KBM-7 (cell line): ENCODE results near the gene COG4.
"Not testable (repeated sequence)": the region's sequence is repeated elsewhere in the genome, so short reads cannot be mapped to it uniquely, and the experiment has no call there.

Source experiments
- DNase-seq: peaks from one replicate; pipeline ENCODE4 v3.0.0-alpha.2; 2015
- in situ Hi-C: fragments of 300-500 bp; cut with MboI; formaldehyde crosslinking; loops from 2 replicates; pipeline ENCODE4 v1.14.3; 2020; ENCODE audit warnings: low sequenced_read_pairs, low pct_unique_long_range_greater_than_20kb, mixed read lengths

The COG4 gene

GRCh38 chr16:70529051-70529777 lies 5.9 kb upstream of the COG4 start:
- peak; percentile 32 for DNase-seq
- in situ Hi-C loops: no loop called here

- DNase-seq: no peak
- in situ Hi-C loops: no loop called here
Measured at GRCh38 chr16:70527315-70527996, 4.1 kb upstream of the COG4 start.

- in situ Hi-C loops: no loop called here
Measured at GRCh38 chr16:70526403-70526802, 3.0 kb upstream of the COG4 start.

DNA sequence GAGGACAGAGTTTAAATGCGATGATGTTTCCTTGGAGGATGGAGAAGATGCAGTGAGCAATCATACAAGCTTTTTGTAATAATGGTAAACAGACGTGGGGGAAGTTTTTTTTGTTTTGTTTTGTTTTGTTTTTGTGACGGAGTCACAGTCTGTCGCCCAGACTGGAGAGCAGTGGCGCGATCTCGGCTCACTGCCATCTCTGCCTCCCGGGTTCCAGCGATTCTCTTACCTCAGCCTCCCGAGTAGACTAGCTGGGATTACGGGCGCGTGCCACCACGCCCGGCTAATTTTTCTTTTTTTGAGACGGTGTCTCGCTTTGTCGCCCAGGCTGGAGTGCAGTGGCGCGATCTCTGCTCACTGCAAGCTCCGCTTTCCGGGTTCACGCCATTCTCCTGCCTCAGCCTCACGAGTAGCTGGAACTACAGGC lies 1.1 kb upstream of the COG4 start:
- in situ Hi-C loops: not testable (repeated sequence)
- DNase-seq: peak; percentile 47

More at GRCh38 chr16:70526403-70526802, 3.0 kb upstream of the COG4 start:
- no peak for DNase-seq

GRCh38 chr16:70523743-70524398 lies 517 bp upstream of the COG4 start, which contains the start of gene SF3B3:
TSS of gene SF3B3 (plus strand) at chr16:70523816. CDS start at chr16:70526657, 2,841 bp downstream.
- peak; percentile 89 for DNase-seq
- in situ Hi-C loops: no loop called here

DNA sequence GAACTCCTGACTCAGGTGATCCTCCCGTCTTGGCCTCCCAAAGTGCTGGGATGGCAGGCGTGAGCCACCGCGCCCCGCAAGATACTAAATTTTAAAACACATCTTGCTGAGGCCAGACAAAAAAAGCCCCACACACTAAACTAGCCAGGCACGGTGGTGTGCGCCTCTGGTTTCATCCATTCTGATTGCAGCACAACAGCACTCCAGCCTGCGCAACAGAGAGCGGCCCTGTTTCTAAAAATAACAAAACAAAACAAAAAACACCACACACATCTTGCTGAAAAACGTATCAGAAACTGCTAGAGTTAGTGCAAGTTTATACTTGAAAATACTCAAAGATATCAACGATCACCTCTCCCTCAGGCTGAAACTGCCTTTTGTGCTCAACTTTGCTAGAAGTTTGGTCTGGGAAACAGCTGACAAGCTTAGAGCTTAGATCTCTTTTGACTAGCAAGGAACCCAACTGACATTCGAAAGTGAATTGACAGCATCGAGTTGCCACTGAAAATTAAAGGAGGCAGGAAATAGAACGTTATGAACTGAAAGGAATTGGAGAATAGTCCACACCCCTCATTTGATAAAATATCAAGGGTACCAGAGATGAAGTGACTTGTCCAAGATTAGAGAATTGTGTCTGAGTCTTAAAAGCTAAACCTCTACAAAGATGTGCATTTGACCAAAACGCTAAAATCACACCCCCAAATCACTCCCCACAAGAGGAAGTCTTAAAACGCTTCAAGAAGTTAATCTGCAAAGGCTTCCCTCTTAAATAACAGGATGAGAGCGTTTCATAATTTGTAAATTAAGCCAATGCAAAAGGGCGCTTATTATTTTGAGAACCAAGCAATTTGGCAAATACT lies 908 bp downstream of the COG4 start:
- DNase-seq: no peak
- in situ Hi-C loops: no loop called here

- peak; percentile 61 for DNase-seq
- in situ Hi-C loops: no loop called here
Measured at GRCh38 chr16:70520612-70521297, 2.6 kb downstream of the COG4 start.

DNA sequence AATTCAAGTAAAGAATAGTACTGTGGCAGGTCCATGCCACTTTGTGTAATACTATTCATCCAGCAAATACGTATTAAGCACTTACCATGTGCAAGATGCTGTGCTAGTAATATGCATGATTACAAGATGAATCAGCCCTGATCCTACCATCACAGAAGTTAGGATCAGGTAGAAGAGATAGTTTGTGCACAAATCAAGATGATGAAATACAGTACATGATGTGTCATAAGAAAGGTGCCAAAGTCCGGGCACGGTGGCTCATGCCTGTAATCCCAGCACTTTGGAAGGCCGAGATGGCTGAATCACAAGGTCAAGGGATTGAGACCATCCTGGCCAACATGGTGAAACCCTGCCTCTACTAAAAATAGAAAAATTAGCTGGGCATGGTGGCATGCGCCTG lies 10.9 kb downstream of the COG4 start:
- in situ Hi-C loops: no loop called here
- DNase-seq: no peak

DNA sequence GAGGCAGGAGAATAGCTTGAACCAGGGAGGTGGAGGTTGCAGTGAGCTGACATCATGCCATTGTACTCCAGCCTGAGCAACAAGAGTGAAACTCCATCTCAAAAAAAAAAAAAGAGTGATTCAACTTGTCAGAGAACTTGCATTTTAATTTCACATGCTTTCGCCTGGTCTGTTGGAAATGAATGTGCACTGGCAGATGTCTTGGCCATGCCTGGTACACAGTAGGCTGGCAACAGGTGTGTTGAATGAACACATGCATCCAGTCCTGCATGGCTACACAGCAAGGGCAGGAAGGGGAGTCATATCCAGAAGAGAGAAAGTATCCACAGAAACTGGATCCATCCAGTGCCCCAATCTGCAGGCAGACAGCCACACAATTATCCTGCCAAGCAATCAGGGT lies 11.5 kb downstream of the COG4 start:
- in situ Hi-C loops: no loop called here
- no peak for DNase-seq

- in situ Hi-C loops: no loop called here
- DNase-seq: no peak
Measured at GRCh38 chr16:70510216-70510615, 13.1 kb downstream of the COG4 start.

DNA sequence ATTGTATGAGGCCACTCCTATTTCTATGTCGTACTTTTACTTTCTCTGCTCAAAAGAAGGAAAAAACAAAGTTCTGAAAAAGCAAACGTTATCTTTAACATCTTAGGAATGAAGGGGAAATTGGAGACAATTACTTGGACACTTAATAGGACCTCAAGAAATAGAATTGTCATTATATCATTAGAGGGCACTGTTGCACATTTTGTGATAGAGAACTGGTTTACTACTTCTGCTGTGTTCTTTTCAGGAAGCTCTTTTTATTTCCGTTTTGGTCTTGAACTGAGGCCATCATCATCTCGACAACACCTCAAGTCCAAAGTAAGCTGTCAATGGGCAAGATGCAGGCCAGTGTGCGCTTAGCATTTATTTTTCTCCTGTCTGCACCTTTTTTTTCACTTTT lies 14.6 kb downstream of the COG4 start:
- in situ Hi-C loops: no loop called here

GRCh38 chr16:70496513-70496912 lies 26.8 kb downstream of the COG4 start:
- DNase-seq: no peak
- in situ Hi-C loops: no loop called here

More for the DNA sequence above, 14.6 kb downstream of the COG4 start:
- peak; percentile 60 for DNase-seq

- in situ Hi-C loops: no loop called here
- DNase-seq: no peak
Measured at GRCh38 chr16:70495425-70496182, 27.8 kb downstream of the COG4 start.

DNA sequence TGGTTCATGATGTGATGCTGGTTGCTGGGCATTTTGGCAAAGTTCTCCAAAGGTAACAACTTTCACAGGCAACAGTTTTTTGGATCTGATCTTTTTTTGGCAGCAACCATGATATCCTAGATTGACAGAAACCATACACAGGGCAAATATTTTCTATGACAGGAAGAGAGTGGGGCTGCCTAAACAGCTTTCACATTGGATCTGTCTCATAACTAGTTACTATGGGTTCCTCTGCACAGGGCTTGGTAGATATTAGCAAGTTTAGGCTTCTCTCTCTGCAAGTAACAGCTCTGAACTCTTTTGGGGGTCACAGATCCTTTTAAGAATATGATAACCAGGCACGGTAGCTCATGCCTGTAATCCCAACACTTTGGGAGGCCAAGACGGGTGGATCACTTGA lies 28.6 kb downstream of the COG4 start:
- in situ Hi-C loops: no loop called here
- no peak for DNase-seq

DNA sequence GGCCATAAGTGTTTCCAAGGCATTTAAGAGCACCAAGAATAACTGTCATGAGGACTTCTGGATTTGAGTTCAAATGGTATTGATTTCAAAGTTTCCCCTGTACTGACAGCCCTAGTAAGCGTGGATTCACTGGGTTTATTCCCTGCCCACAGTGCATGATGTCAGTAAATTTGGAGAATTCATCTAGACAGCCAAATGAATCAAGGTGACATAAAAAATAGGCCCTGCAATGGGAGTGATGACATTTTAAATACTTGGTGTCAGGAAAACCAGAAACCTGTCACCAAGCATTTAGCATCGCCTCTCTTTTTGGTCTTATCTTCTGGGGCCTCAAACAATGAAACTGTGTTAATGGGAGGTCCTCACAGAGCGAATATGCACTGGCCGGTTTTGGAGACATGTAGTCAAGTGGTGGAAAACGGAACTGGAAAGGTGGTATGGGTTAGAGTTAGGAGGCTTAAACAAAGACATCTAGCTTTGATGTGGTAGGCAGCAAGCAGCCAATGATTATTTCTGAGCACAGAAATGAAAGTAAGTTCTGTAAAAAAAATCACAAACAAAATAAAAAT lies 29.1 kb downstream of the COG4 start:
- in situ Hi-C loops: no loop called here
- no peak for DNase-seq

DNA sequence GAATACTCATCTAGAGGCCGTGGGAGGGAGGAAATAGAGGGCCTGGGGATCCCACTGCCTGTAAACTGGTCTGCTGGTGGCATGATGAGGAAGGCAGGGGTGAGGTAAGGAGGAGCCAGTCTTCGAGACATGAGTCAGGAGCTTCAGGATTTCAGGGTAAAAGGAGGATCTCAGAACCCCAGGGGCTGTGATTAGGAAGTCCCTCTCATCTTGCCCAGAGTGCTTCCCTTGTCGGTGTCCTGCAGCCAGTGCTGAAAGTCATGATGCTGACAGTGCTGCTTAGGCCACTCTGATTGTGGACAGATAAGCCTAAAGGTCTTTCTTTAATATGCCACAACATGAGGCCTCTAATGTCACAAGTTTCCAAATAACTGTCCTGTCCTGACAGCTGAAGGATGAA lies 29.6 kb downstream of the COG4 start:
- DNase-seq: no peak
- in situ Hi-C loops: no loop called here

- in situ Hi-C loops: no loop called here
- DNase-seq: peak; percentile 57
Measured at GRCh38 chr16:70490261-70490660, 33.1 kb downstream of the COG4 start.

GRCh38 chr16:70484867-70485266 lies 38.5 kb downstream of the COG4 start:
- DNase-seq: no peak
- in situ Hi-C loops: no loop called here
